ENCODE data around the gene HDAC2. TPM values are rescaled to one million over a fixed set of nuclear protein-coding genes. Genes with fewer than 3 reads are reported as not detected.

HDAC2 gene
- total RNA-seq, 4 donors from 2014 or later, result 27.9 to 33.7 (median 30.8) TPM

- Histone ChIP-seq H3K27ac (no peak overlapping the region), H3K4me3 (no peak overlapping the region), H3K27me3 (no peaks in the 10 kb centered on the region), H3K9me3 (no peaks in the 10 kb centered on the region), H3K4me1 (no peaks in the 10 kb centered on the region), H3K36me3 (no peaks in the 10 kb centered on the region)
- TF ChIP-seq POLR2A (IDR thresholded peaks at IDR 0.05), result no peak
- no peak for TF ChIP-seq CTCF (IDR thresholded peaks at IDR 0.05 in 4 of 5, conservative IDR thresholded peaks at IDR 0.05 in 1 of 5)
- DNase-seq (no peak), ATAC-seq (no peak)
- in situ Hi-C loops (cut with MboI; ENCODE audit: low sequenced_read_pairs in 4 of 4), result no loop called here
- intact Hi-C loops (cut with DNase I; ENCODE audit: low total_unique reads), result no loop called here
Observed at GRCh38 chr6:114009192-114009591, 38.2 kb upstream of the HDAC2 start.

GRCh38 chr6:114008331-114008730 lies 37.4 kb upstream of the HDAC2 start:
- TF ChIP-seq CTCF (IDR thresholded peaks at IDR 0.05 in 4 of 5, conservative IDR thresholded peaks at IDR 0.05 in 1 of 5) (no peak), POLR2A (IDR thresholded peaks at IDR 0.05) (no peak)
- Histone ChIP-seq H3K36me3 (no peaks in the 10 kb centered on the region), H3K27ac (no peak overlapping the region), H3K4me3 (no peak overlapping the region), H3K4me1 (no peaks in the 10 kb centered on the region), H3K9me3 (no peaks in the 10 kb centered on the region), H3K27me3 (no peaks in the 10 kb centered on the region)
- ATAC-seq, result no peak
- in situ Hi-C loops (cut with MboI; ENCODE audit: low sequenced_read_pairs in 4 of 4) (no loop called here), intact Hi-C loops (cut with DNase I; ENCODE audit: low total_unique reads) (no loop called here)
- DNase-seq, result no peak

- intact Hi-C loops (cut with DNase I; ENCODE audit: low total_unique reads), result no loop called here
- Histone ChIP-seq H3K36me3 (no peaks in the 10 kb centered on the region), H3K9me3 (no peaks in the 10 kb centered on the region), H3K4me3 (no peak overlapping the region), H3K27me3 (no peaks in the 10 kb centered on the region), H3K4me1 (no peaks in the 10 kb centered on the region), H3K27ac (no peak overlapping the region)
- DNase-seq (no peak), ATAC-seq (no peak)
- in situ Hi-C loops (cut with MboI; ENCODE audit: low sequenced_read_pairs in 4 of 4), result no loop called here
- TF ChIP-seq CTCF (IDR thresholded peaks at IDR 0.05 in 4 of 5, conservative IDR thresholded peaks at IDR 0.05 in 1 of 5), result no peak
- TF ChIP-seq POLR2A (IDR thresholded peaks at IDR 0.05), result no peak
Observed at GRCh38 chr6:114007516-114007915, 36.6 kb upstream of the HDAC2 start.

- no peak overlapping the region for H3K27ac ChIP-seq
- H3K4me3 ChIP-seq, result no peak overlapping the region
- intact Hi-C loops (cut with DNase I; ENCODE audit: low total_unique reads), result no loop called here
- peaks cover 6 to 8% of the 10 kb centered on the region in 2 donors for H3K4me1 ChIP-seq
- in situ Hi-C loops (cut with MboI; ENCODE audit: low sequenced_read_pairs in 4 of 4), result no loop called here
- no peaks in the 10 kb centered on the region for H3K9me3 ChIP-seq
- DNase-seq, result no peak
- no peaks in the 10 kb centered on the region for H3K27me3 ChIP-seq
- H3K36me3 ChIP-seq, result no peaks in the 10 kb centered on the region
- TF ChIP-seq CTCF (IDR thresholded peaks at IDR 0.05 in 4 of 5, conservative IDR thresholded peaks at IDR 0.05 in 1 of 5), result no peak
- TF ChIP-seq POLR2A (IDR thresholded peaks at IDR 0.05), result no peak
- ATAC-seq, result no peak
Observed at GRCh38 chr6:114001354-114001753, 30.4 kb upstream of the HDAC2 start.

- no peak overlapping the region for H3K27ac ChIP-seq
- intact Hi-C loops (cut with DNase I; ENCODE audit: low total_unique reads), result no loop called here
- in situ Hi-C loops (cut with MboI; ENCODE audit: low sequenced_read_pairs in 4 of 4), result no loop called here
- no peaks in the 10 kb centered on the region for H3K36me3 ChIP-seq
- peaks cover 15 to 20% of the 10 kb centered on the region in 2 donors for H3K4me1 ChIP-seq
- no peak overlapping the region for H3K4me3 ChIP-seq
- DNase-seq, result no peak
- TF ChIP-seq CTCF (IDR thresholded peaks at IDR 0.05 in 4 of 5, conservative IDR thresholded peaks at IDR 0.05 in 1 of 5) (no peak), POLR2A (IDR thresholded peaks at IDR 0.05) (no peak)
- no peaks in the 10 kb centered on the region for H3K9me3 ChIP-seq
- no peaks in the 10 kb centered on the region for H3K27me3 ChIP-seq
- no peak for ATAC-seq
Observed at GRCh38 chr6:114000069-114000468, 29.1 kb upstream of the HDAC2 start.

Measured in gastrocnemius medialis (tissue), 4 donors.